Large intestine (tissue), 3 donors: ENCODE results near the gene SYF2. TPM values are rescaled to one million over a fixed set of nuclear protein-coding genes. Genes with fewer than 3 reads are reported as not detected.

Source experiments
- DNase-seq, 2 donors: peaks; one replicate each; pipeline versions ENCODE4 v3.0.0 to v3.0.0-alpha.2; 2013
- H3K27ac ChIP-seq: one replicate; pipeline ENCODE4 v1.5.1; 2013; ENCODE audit warnings: low read length
- H3K27me3 ChIP-seq: 2 replicates; pipeline ENCODE4 v1.6.1; 2013; ENCODE audit warnings: low read length; ENCODE audit not compliant: control insufficient read depth, insufficient read depth
- H3K36me3 ChIP-seq: 2 replicates; pipeline ENCODE4 v1.6.1; 2013; ENCODE audit warnings: low read length; ENCODE audit not compliant: control insufficient read depth, insufficient read depth
- H3K4me1 ChIP-seq: one replicate; pipeline ENCODE4 v1.6.1; 2013; ENCODE audit warnings: low read length; ENCODE audit not compliant: control insufficient read depth, insufficient read depth
- H3K4me3 ChIP-seq: one replicate; pipeline ENCODE4 v1.5.1; 2013; ENCODE audit warnings: low read length
- H3K9me3 ChIP-seq: one replicate; pipeline ENCODE4 v1.6.1; 2013; ENCODE audit warnings: mild to moderate bottlenecking, low read depth, low read length, moderate library complexity; ENCODE audit not compliant: control insufficient read depth
- WGBS: methylation state at CpG from one replicate; pipeline ENCODE4 v1.1.5; 2013; ENCODE audit warnings: low lambda C conversion rate; ENCODE audit not compliant: insufficient coverage; 5-methylcytosine and 5-hydroxymethylcytosine counted together
- polyA plus RNA-seq: library from polyadenylated mRNA; unstranded; fragments of 120-200 nt; gene quantifications from one replicate; pipeline ENCODE4 v1.2.1, GENCODE V29; 2013

SYF2 gene
- polyA plus RNA-seq, 1 donor: 70.3 TPM

- peak overlapping the region; percentile 88 for H3K27ac ChIP-seq
- H3K4me3 ChIP-seq: peak overlapping the region; percentile 72
- peaks cover 4% of the 10 kb centered on the region for H3K4me1 ChIP-seq
- DNase-seq: peak; percentile 91 to 93
- WGBS: 100% methylated on average over 2 of the region's 13 CpGs
- no peaks in the 10 kb centered on the region for H3K27me3 ChIP-seq
- H3K36me3 ChIP-seq: peaks cover 16% of the 10 kb centered on the region
- no peaks in the 10 kb centered on the region for H3K9me3 ChIP-seq
Measured at GRCh38 chr1:25232866-25233784, 823 bp upstream of the SYF2 start.

GRCh38 chr1:25223471-25223870 is 8.8 kb downstream of the SYF2 start:
- Histone ChIP-seq H3K27me3 (no peaks in the 10 kb centered on the region), H3K9me3 (no peaks in the 10 kb centered on the region), H3K27ac (no peak overlapping the region), H3K36me3 (peaks cover 64% of the 10 kb centered on the region), H3K4me3 (no peak overlapping the region), H3K4me1 (no peaks in the 10 kb centered on the region)
- no peak for DNase-seq
- no CpG with 5 or more reads among the region's 3 CpGs for WGBS

- Histone ChIP-seq H3K9me3 (no peaks in the 10 kb centered on the region), H3K4me1 (no peaks in the 10 kb centered on the region), H3K27ac (no peak overlapping the region), H3K27me3 (no peaks in the 10 kb centered on the region), H3K36me3 (peaks cover 57% of the 10 kb centered on the region), H3K4me3 (no peak overlapping the region)
- no peak for DNase-seq
- WGBS: no CpG with 5 or more reads among the region's 4 CpGs
Measured at GRCh38 chr1:25222606-25223005, 9.7 kb downstream of the SYF2 start.

GRCh38 chr1:25220666-25221065 is 11.6 kb downstream of the SYF2 start:
- no CpG with 5 or more reads among the region's 3 CpGs for WGBS
- Histone ChIP-seq H3K9me3 (no peaks in the 10 kb centered on the region), H3K4me3 (no peak overlapping the region), H3K36me3 (peaks cover 42% of the 10 kb centered on the region), H3K4me1 (no peaks in the 10 kb centered on the region), H3K27ac (no peak overlapping the region), H3K27me3 (no peaks in the 10 kb centered on the region)
- DNase-seq: no peak

GRCh38 chr1:25219661-25220251 is 12.5 kb downstream of the SYF2 start:
- Histone ChIP-seq H3K9me3 (no peaks in the 10 kb centered on the region), H3K4me1 (no peaks in the 10 kb centered on the region), H3K4me3 (no peak overlapping the region), H3K27me3 (no peaks in the 10 kb centered on the region), H3K36me3 (peaks cover 37% of the 10 kb centered on the region), H3K27ac (no peak overlapping the region)
- no CpG with 5 or more reads among the region's 9 CpGs for WGBS
- DNase-seq: no peak

- peaks cover 19% of the 10 kb centered on the region for H3K36me3 ChIP-seq
- no peaks in the 10 kb centered on the region for H3K27me3 ChIP-seq
- H3K27ac ChIP-seq: no peak overlapping the region
- no peak overlapping the region for H3K4me3 ChIP-seq
- H3K4me1 ChIP-seq: no peaks in the 10 kb centered on the region
- DNase-seq: no peak
- no peaks in the 10 kb centered on the region for H3K9me3 ChIP-seq
- WGBS: 80% methylated on average over 2 of the region's 8 CpGs
Measured at GRCh38 chr1:25217598-25218232, 14.6 kb downstream of the SYF2 start.

- Histone ChIP-seq H3K27me3 (no peaks in the 10 kb centered on the region), H3K4me3 (no peak overlapping the region), H3K36me3 (peaks cover 16% of the 10 kb centered on the region), H3K4me1 (no peaks in the 10 kb centered on the region), H3K27ac (no peak overlapping the region), H3K9me3 (no peaks in the 10 kb centered on the region)
- WGBS: no CpG with 5 or more reads among the region's 3 CpGs
- no peak for DNase-seq
Measured at GRCh38 chr1:25217015-25217414, 15.3 kb downstream of the SYF2 start.

- H3K27ac ChIP-seq: no peak overlapping the region
- H3K4me1 ChIP-seq: no peaks in the 10 kb centered on the region
- peaks cover 7% of the 10 kb centered on the region for H3K36me3 ChIP-seq
- WGBS: no CpG with 5 or more reads among the region's 4 CpGs
- no peaks in the 10 kb centered on the region for H3K27me3 ChIP-seq
- DNase-seq: no peak
- no peak overlapping the region for H3K4me3 ChIP-seq
- H3K9me3 ChIP-seq: no peaks in the 10 kb centered on the region
Measured at GRCh38 chr1:25216123-25216522, 16.2 kb downstream of the SYF2 start.

GRCh38 chr1:25212725-25213124 is 19.6 kb downstream of the SYF2 start:
- Histone ChIP-seq H3K9me3 (no peaks in the 10 kb centered on the region), H3K4me1 (peaks cover 11% of the 10 kb centered on the region), H3K4me3 (no peak overlapping the region), H3K36me3 (no peaks in the 10 kb centered on the region), H3K27me3 (no peaks in the 10 kb centered on the region), H3K27ac (no peak overlapping the region)
- 92% methylated on average over 2 of the region's 5 CpGs for WGBS
- DNase-seq: no peak

GRCh38 chr1:25210728-25211127 is 21.6 kb downstream of the SYF2 start:
- Histone ChIP-seq H3K4me1 (peaks cover 20% of the 10 kb centered on the region), H3K27ac (no peak overlapping the region), H3K27me3 (no peaks in the 10 kb centered on the region), H3K36me3 (no peaks in the 10 kb centered on the region), H3K9me3 (no peaks in the 10 kb centered on the region), H3K4me3 (no peak overlapping the region)
- no peak for DNase-seq
- 0% methylated on average over 1 of the region's 3 CpGs for WGBS
